ENCODE results near the gene VPS13A. TPM values are rescaled to one million over a fixed set of nuclear protein-coding genes. Genes with fewer than 3 reads are reported as not detected.

VPS13A gene
- 44.9 and 47.7 TPM in 2 replicates for total RNA-seq

DNA sequence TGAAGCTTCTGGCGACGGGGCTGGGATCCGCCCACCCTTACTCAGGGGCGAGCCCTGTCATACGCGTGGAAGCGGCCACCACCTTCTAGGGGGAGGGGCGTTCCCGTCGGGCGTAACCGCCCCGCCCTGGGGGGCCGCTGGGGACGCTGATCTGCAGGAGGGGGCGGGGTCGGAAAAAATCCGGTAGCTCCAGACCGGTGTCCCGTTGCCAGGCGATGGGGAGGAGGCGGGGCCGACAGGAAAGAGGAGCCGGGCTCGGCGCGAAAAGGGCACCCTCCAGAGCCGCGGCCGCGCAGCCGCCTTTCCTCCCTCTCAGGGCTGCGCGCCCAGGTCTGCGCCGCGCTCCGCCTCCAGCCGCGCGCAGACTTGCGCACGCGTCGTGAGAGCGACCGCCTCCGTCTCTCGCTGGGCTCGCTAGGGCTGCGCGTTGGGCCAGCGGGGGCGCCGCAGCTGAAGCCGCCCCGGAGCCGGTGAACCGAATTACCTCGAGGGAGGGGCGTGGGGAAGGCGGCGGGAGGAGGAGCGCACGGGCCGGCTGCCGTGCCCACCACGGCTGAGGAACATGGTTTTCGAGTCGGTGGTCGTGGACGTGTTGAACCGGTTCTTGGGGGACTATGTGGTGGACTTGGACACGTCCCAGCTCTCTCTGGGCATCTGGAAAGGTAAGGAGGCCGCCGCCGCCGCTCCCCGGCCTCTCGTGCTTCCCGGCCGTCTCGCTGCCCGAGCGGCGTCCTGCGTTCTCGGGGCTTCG, at the start of gene VPS13A:
VPS13A (plus strand) TSS at position 392 of the 751 bp plus-strand sequence; CDS start at position 563, 171 bp downstream.
- intact Hi-C loops (cut with micrococcal nuclease), result loop anchor here (1.0 to 5.0 kb wide), 5 partner anchors 300 to 1120 kb away; partner anchors contain the start of genes GNAQ, PSAT1 and RFK
- peak within 1 kb of the TSS; percentile 99 for H3K4me3 Mint-ChIP-seq
- peaks cover 15% of the 10 kb centered on the region for H3K27me3 Mint-ChIP-seq
- DNase-seq, result peak; percentile 97
- H3K4me1 Mint-ChIP-seq, result peaks cover 22% of the 10 kb centered on the region
- H3K9me3 Mint-ChIP-seq, result no peaks in the 10 kb centered on the region
- H3K36me3 Mint-ChIP-seq (ENCODE audit: low read depth), result peaks cover 6% of the 10 kb centered on the region
- H3K27ac Mint-ChIP-seq, result peak within 1 kb of the TSS; percentile 92

DNA sequence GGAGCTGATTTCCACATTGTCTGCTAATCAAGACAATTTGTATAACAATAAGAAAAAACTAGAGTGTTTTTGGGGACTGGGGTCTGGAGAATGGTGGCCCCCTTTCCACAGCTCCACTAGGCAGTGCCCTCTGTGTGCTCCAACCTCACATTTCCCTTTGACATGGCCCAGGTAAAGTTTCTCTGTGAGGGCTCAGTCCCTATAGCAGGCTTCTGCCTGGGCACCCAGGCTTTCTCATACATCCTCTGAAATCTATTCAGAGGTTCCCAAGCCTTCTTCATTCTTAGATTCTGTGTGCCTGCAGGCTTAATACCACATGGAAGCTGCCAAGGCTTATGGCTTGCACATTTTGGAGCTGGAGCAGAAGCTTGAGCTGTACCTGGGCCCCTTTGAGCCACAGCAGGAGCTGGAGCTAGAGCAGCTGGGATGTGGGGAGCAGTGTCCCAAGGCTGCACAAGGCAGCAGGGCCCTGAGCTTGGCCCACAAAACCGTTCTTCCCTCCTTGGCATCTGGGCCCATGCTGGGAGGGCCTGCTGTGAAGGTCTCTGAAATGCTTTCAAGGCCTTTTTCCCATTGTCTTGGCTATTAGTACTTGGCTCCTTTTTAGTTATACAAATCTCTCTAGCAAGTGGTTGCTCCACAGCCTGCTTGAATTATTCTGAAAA, 49.1 kb upstream of the VPS13A start:
- intact Hi-C loops (cut with micrococcal nuclease), result no loop called here
- H3K4me1 Mint-ChIP-seq, result no peaks in the 10 kb centered on the region
- no peak overlapping the region for H3K4me3 Mint-ChIP-seq
- no peaks in the 10 kb centered on the region for H3K36me3 Mint-ChIP-seq (ENCODE audit: low read depth)
- no peak for DNase-seq
- H3K27ac Mint-ChIP-seq, result no peak overlapping the region
- H3K27me3 Mint-ChIP-seq, result peaks cover 8% of the 10 kb centered on the region
- H3K9me3 Mint-ChIP-seq, result no peaks in the 10 kb centered on the region

DNA sequence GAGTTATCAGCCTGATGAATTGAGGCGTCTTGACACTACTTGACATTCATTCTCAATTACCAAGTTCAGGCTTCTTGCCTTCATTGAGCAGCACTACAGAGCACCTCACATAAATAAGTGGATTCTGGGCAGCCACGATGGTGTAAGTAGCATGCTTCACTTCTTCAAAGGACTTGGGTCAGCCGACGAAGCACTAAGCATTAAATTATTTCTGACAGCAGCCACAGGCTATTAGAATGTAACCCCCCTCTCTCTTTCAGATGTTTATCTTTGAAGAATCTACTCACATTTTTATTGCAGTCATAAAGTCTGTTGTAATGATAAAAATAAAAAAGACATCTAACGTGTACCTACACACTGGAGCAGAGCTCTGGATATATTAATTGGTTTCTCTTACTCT, 45.9 kb upstream of the VPS13A start:
- no peaks in the 10 kb centered on the region for H3K36me3 Mint-ChIP-seq (ENCODE audit: low read depth)

DNA sequence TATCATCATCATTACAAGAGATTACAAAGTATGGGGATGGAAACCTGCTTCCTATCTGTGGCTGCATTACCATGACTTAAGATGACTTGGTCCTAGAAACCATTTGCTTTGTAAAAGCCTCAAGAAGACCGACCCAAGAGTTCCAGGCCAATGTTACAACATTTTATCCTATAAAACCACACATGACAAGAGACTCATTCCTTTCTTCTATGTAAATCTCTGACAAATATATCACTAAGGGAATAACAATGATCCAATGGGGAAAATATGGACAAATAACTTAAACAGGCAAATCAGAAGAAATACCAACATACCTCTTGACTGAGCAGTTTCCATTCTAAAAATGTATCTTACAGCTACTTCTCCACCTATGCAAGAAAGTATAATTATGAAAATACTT, 44.3 kb upstream of the VPS13A start:
- Mint-ChIP-seq H3K9me3 (no peaks in the 10 kb centered on the region), H3K4me1 (no peaks in the 10 kb centered on the region), H3K27me3 (no peaks in the 10 kb centered on the region), H3K27ac (no peak overlapping the region), H3K36me3 (ENCODE audit: low read depth) (no peaks in the 10 kb centered on the region), H3K4me3 (no peak overlapping the region)
- DNase-seq, result no peak
- intact Hi-C loops (cut with micrococcal nuclease), result no loop called here

More for the DNA sequence above, 45.9 kb upstream of the VPS13A start:
- DNase-seq, result peak; percentile 38
- H3K4me1 Mint-ChIP-seq, result no peaks in the 10 kb centered on the region
- no peak overlapping the region for H3K27ac Mint-ChIP-seq
- no peak overlapping the region for H3K4me3 Mint-ChIP-seq
- intact Hi-C loops (cut with micrococcal nuclease), result no loop called here
- H3K9me3 Mint-ChIP-seq, result no peaks in the 10 kb centered on the region
- H3K27me3 Mint-ChIP-seq, result no peaks in the 10 kb centered on the region

DNA sequence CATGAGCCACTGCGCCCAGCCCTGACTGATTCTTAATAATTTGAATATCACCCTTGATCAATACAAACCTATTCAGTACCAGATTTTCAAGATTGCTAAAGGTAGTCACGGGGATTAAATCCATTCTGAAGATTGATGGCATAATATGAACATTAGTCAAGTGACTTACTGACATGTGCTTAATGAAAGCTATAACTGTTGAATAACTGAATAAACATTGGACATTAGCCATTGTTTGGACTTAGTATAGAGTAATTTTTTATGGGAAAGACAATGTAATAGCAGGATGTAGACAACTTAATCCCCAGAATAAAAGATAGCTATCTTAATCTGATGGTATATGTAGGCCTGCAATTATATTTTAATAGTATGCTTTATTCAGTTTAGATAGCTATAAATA, 35.0 kb upstream of the VPS13A start:
- no peaks in the 10 kb centered on the region for H3K9me3 Mint-ChIP-seq
- no peak overlapping the region for H3K27ac Mint-ChIP-seq
- DNase-seq, result no peak
- no peaks in the 10 kb centered on the region for H3K36me3 Mint-ChIP-seq (ENCODE audit: low read depth)
- no peak overlapping the region for H3K4me3 Mint-ChIP-seq
- no peaks in the 10 kb centered on the region for H3K4me1 Mint-ChIP-seq
- intact Hi-C loops (cut with micrococcal nuclease), result no loop called here
- H3K27me3 Mint-ChIP-seq, result peaks cover 5% of the 10 kb centered on the region

DNA sequence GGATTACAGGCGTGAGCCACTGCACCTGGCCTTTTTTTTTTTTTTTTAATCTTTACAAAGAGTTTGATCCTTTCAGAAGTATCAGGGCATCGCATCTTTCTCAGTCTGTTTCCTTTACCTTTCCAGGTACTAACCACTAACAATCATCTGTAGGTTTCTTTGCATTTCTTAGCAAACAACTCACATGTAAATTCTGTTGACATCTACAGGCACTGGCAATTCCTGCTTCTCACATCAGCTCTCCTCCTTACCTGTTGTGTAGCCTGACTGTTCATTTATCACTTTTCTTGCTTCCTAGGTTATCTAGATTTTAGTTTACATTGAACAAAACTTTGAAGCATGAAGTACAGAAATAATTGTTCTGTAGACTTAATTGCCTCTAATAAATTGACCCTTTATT, 27.5 kb upstream of the VPS13A start:
- no peak overlapping the region for H3K27ac Mint-ChIP-seq
- intact Hi-C loops (cut with micrococcal nuclease), result no loop called here
- H3K27me3 Mint-ChIP-seq, result peaks cover 11% of the 10 kb centered on the region
- no peak for DNase-seq
- no peaks in the 10 kb centered on the region for H3K36me3 Mint-ChIP-seq (ENCODE audit: low read depth)
- no peak overlapping the region for H3K4me3 Mint-ChIP-seq
- no peaks in the 10 kb centered on the region for H3K4me1 Mint-ChIP-seq
- no peaks in the 10 kb centered on the region for H3K9me3 Mint-ChIP-seq

DNA sequence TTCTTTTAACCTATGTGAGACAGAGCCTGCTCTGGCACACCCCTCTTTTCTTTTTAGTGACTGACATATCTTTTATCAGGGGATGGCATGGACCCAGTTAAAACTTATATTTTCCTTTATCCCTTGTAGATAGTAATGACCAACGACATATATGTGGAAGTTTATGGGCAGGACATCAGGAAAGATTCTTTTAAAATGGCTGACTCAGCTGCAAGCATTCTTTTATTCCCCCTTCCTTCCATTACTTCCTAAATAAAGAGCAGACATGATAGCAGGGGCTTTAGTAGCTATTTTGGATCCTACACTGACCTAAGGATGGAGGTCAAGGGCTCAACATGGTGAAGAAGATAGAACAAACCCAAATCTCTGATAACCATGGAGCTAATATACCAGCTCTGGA, 25.0 kb upstream of the VPS13A start:
- no peak overlapping the region for H3K4me3 Mint-ChIP-seq
- peaks cover 14% of the 10 kb centered on the region for H3K27me3 Mint-ChIP-seq
- intact Hi-C loops (cut with micrococcal nuclease), result no loop called here
- DNase-seq, result no peak
- H3K36me3 Mint-ChIP-seq (ENCODE audit: low read depth), result no peaks in the 10 kb centered on the region
- H3K9me3 Mint-ChIP-seq, result no peaks in the 10 kb centered on the region
- H3K27ac Mint-ChIP-seq, result no peak overlapping the region
- H3K4me1 Mint-ChIP-seq, result no peaks in the 10 kb centered on the region

DNA sequence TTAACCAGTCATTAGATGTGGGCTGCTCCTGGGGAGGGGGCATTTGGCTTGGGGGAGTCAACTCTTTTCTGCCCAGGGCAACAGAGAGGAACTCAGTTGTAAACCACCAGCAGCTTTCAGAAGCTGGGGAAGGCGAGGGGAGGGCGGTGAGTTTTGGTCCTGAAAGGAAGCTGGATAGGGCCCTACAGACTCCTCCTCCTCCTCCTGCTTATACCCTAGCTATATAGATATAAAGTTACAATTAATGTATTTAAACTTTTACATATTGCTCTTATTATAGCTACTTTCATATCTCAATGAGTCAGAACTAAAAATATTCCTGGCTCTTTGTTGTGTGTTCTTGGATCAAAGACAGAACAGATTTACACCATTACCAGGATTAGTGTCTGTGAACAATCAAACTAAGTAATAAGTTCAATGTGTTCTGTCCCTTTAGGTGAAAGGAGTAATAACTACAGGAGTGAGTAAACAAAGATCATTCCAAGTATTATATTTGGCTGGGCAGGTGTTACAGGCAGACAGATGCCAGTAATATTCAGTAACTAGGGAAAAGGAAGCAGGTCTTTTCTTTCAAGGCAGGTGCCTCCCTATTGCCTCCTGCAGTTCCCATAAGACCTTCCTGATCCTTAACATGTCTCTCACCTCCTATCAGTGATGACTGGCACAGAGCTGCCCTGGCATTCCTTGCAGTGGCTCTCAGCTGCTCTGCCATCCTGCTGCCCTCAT, 20.5 kb upstream of the VPS13A start:
- peaks cover 17% of the 10 kb centered on the region for H3K27me3 Mint-ChIP-seq
- no peaks in the 10 kb centered on the region for H3K9me3 Mint-ChIP-seq
- H3K27ac Mint-ChIP-seq, result no peak overlapping the region
- H3K4me3 Mint-ChIP-seq, result no peak overlapping the region
- H3K36me3 Mint-ChIP-seq (ENCODE audit: low read depth), result no peaks in the 10 kb centered on the region
- intact Hi-C loops (cut with micrococcal nuclease), result no loop called here
- no peak for DNase-seq
- H3K4me1 Mint-ChIP-seq, result no peaks in the 10 kb centered on the region

DNA sequence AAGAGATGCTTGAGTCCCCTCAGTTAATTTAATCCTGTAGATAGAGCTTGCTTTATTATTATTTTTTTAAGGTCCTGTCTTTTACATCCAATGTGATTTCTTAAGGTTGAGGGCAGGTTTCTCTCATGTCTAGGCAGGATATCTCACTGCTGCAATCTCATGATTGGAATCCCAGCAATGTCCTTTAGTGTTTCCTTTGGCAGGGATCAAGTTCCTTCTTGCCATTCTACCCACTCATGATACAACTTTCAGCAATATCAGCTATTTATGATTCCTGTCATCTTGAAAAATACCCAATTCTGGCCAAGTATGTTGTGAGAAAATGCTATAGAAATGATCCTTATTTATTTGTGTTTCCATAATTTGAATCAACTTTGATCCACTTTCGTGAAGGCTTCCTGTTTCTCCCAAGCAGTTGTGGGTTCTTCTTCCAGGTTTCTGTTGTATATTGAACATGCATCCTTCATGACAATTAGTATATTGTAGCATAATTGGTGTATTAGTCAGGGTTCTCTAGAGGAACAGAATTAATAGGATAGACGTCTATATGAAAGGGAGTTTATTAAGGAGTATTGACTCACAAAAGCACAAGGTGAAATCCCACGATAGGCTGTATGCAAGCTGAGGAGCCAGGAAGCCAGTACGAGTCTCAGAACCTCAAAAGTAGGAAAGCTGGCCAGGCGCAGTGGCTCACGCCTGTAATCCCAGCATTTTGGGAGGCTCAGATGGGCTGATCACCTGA, 18.4 kb upstream of the VPS13A start:
- intact Hi-C loops (cut with micrococcal nuclease), result no loop called here

DNA sequence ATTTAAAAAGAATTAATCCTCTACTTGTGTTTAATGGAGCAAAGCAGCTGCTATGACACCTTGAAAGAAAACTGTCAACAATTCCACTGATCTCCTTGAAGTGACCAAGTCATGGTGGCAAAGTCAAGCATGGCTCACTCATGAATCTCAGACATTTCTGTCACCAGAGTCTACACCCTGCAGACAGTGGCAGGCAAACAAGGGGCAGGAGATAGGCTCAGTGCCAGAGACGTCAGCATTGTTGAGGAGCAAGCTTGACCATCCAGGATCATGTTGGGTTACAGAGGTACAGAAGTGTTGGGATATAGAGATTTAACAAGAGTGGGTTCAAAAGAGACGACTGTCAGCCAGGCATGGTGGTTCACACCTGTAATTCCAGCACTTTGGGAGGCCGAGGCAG, 16.1 kb upstream of the VPS13A start:
- Mint-ChIP-seq H3K4me1 (no peaks in the 10 kb centered on the region), H3K27ac (no peak overlapping the region), H3K9me3 (no peaks in the 10 kb centered on the region), H3K4me3 (no peak overlapping the region), H3K36me3 (ENCODE audit: low read depth) (no peaks in the 10 kb centered on the region), H3K27me3 (peaks cover 17% of the 10 kb centered on the region)
- no peak for DNase-seq
- intact Hi-C loops (cut with micrococcal nuclease), result no loop called here

More for the DNA sequence above, 18.4 kb upstream of the VPS13A start:
- Mint-ChIP-seq H3K27me3 (peaks cover 17% of the 10 kb centered on the region), H3K4me1 (no peaks in the 10 kb centered on the region), H3K4me3 (no peak overlapping the region), H3K9me3 (no peaks in the 10 kb centered on the region), H3K36me3 (ENCODE audit: low read depth) (no peaks in the 10 kb centered on the region), H3K27ac (no peak overlapping the region)
- no peak for DNase-seq

DNA sequence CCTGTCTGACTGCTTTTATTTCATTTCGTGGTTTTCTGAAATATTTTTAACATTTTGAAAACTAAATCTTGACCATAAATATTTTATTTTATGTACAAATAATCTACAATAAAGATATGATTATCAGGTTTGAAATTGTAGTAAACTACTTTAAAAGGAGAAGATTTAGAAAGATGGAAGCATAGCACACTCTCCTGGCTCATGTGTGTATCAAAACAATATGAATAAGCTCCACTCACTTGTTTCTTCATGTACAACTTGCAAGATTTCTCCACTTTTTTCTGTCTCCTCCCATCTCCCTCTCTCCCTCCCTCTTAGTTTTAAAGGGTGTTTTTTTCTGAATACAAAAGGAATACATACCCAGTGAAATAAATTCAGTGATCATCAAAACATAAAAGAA, 15.4 kb upstream of the VPS13A start:
- DNase-seq, result no peak
- Mint-ChIP-seq H3K4me1 (no peaks in the 10 kb centered on the region), H3K27me3 (peaks cover 15% of the 10 kb centered on the region), H3K4me3 (no peak overlapping the region), H3K36me3 (ENCODE audit: low read depth) (no peaks in the 10 kb centered on the region), H3K9me3 (no peaks in the 10 kb centered on the region), H3K27ac (no peak overlapping the region)
- intact Hi-C loops (cut with micrococcal nuclease), result no loop called here

DNA sequence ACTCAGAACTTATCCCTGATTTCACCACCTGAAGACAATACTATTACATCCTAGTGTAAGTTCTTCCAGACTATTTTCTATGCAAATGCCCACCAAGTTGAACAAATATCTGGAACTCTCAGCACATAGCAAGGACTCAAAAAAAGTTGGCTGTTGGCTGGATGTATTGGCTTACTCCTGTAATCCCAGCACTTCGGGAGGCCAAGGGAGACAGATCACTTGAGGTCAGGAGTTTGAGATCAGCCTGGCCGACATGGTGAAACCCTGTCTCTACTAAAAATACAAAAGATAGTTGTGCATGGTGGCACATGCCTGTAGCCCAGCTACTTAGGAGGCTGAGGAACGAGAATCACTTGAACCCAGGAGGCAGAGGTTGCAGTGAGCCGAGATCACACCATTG, 15.0 kb upstream of the VPS13A start:
- no peaks in the 10 kb centered on the region for H3K9me3 Mint-ChIP-seq
- no peak overlapping the region for H3K27ac Mint-ChIP-seq
- H3K4me3 Mint-ChIP-seq, result no peak overlapping the region
- DNase-seq, result no peak
- no peaks in the 10 kb centered on the region for H3K36me3 Mint-ChIP-seq (ENCODE audit: low read depth)
- intact Hi-C loops (cut with micrococcal nuclease), result no loop called here
- peaks cover 11% of the 10 kb centered on the region for H3K27me3 Mint-ChIP-seq
- no peaks in the 10 kb centered on the region for H3K4me1 Mint-ChIP-seq

DNA sequence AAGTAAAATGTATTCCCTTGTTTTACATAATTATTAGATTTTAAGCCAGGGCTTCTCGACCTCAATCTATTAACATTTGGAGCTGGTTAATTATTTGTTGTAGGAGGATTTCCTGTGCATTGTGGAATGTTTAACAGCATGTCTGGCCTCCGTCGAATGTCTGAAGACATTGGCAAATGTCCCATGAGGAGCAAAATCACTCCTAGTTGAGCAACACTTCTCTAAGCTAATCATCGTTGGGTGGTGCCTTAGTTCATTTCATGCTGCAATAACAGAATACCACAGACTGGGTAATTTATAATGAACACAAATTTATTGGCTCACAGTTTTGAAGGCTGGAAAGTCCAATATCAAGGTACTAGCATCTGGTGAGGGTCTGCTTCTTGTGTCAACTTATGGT, 13.4 kb upstream of the VPS13A start:
- Mint-ChIP-seq H3K36me3 (ENCODE audit: low read depth) (no peaks in the 10 kb centered on the region), H3K4me1 (no peaks in the 10 kb centered on the region), H3K4me3 (no peak overlapping the region), H3K9me3 (no peaks in the 10 kb centered on the region), H3K27ac (no peak overlapping the region), H3K27me3 (peaks cover 10% of the 10 kb centered on the region)
- intact Hi-C loops (cut with micrococcal nuclease), result no loop called here
- no peak for DNase-seq
